Measurements from ENCODE around the gene TAL1. TPM values are rescaled to one million over a fixed set of nuclear protein-coding genes. Genes with fewer than 3 reads are reported as not detected.

The TAL1 gene
- total and polyA plus RNA-seq, 2 donors (not counting 3 experiments of a cell fraction or from before 2014, with no cell fraction given) = 36.7 to 52.4 TPM

DNA sequence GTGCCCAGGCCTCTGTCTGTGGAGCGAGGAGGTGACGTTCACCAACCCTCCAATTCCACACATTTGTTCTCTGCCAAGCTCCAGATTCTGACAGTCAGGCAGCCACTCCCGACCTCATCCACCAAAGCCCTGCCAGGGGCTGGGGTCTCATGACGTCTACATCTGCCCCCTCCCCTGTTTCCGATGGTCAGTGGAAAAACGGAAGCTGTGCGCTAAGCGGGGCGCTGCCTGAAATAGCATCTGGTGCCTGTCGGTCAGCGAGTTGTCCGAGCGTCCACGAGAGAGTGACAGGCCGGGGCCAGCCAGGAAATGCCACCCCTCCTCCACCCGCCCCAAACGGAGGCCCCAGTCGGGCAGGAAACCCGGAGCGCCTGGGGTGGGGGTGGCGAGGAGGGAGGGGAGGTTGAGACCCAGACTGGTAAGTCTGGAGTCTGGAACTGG, 3.2 kb upstream of the TAL1 start:
- Histone ChIP-seq H3K27ac (ENCODE audit: insufficient read depth, low read depth, low read length) (peak overlapping the region; percentile 70), H3K36me3 (ENCODE audit: control insufficient read depth in 2 of 2, extremely low read depth in 1 of 2, insufficient read depth in 2 of 2, low read length in 2 of 2) (no peaks in the 10 kb centered on the region), H3K79me2 (ENCODE audit: control insufficient read depth, insufficient read depth, low read length) (peaks cover 14% of the 10 kb centered on the region), H3K9me1 (replicated peaks; ENCODE audit: control insufficient read depth, extremely low read depth, insufficient read depth, low read length) (no peaks in the 10 kb centered on the region), H3K27me3 (ENCODE audit: control insufficient read depth in 2 of 2, insufficient read depth in 2 of 2, low read length in 2 of 2) (no peaks in the 10 kb centered on the region), H3K9ac (replicated peaks; ENCODE audit: extremely low read depth, insufficient read depth, low read length) (peak overlapping the region; percentile 45), H2AFZ (ENCODE audit: low read depth, low read length) (peak overlapping the region; percentile 90), H4K20me1 (replicated peaks; ENCODE audit: control insufficient read depth, extremely low read depth, insufficient read depth, low read length) (no peaks in the 10 kb centered on the region), H3K4me3 (replicated peaks in 1 of 3; ENCODE audit: insufficient read depth in 1 of 3, low read depth in 1 of 3, low read length in 3 of 3) (no peak overlapping the region), H3K4me1 (ENCODE audit: control insufficient read depth, extremely low read depth, insufficient read depth, low read length) (peaks cover 32% of the 10 kb centered on the region), H3K4me2 (ENCODE audit: insufficient read depth, low read length) (peak overlapping the region; percentile 61), H3K9me3 (replicated peaks; ENCODE audit: control insufficient read depth, insufficient read depth, low read length) (no peaks in the 10 kb centered on the region)
- TF ChIP-seq POLR2AphosphoS5 (IDR thresholded peaks at IDR 0.05; ENCODE audit: insufficient read depth, low read depth, low read length) = peak; percentile 53
- no peak for TF ChIP-seq EZH2 (IDR thresholded peaks at IDR 0.05; ENCODE audit: borderline replicate concordance, low read depth, low read length, severe bottlenecking)
- TF ChIP-seq MYC (IDR thresholded peaks at IDR 0.05; ENCODE audit: low read depth, low read length) = no peak
- TF ChIP-seq GATA2 (IDR thresholded peaks at IDR 0.05; ENCODE audit: insufficient read depth, insufficient read length, low read depth, low read length) = no peak
- CTCF ChIA-PET = interaction anchor here (1.0 to 2.6 kb wide), 8 partner anchors 9 to 56 kb away, joined by 3 to 17 read pairs (median 4); no protein-coding TSS in a partner anchor
- peak; percentile 84 for FAIRE-seq
- BruUV-seq (replicated peaks) = no TSS peak
- intact Hi-C loops (cut with micrococcal nuclease) = loop anchor here (1.0 kb wide), 1 partner anchor 8 kb away; no protein-coding TSS in a partner anchor
- dilution Hi-C loops (cut with MboI; ENCODE audit: extremely low pct_ligation_motif_present, low sequenced_read_pairs) = no loop called here
- peak; percentile 84 for DNase-seq (ENCODE audit: low read depth, low spot score)
- POLR2A ChIA-PET = no interaction called here

DNA sequence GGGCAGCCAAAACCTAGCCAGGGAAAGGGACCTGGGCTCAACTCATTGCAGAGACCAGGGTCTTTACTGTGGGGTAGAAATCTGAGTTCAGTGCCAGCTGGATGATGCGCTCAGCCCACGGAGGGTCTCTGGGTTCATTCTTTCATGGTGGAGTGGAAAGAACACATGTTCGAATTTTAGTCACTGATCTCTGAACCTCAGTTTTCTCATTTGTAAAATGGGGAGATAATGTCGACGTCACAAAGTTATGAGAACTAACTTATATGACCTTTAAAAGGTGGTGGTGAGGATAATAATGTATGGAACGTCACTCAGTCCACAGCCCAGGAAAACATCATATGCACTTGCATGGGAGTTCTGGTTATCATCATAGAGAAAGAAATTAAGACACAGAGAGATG, 1.2 kb upstream of the TAL1 start:
- TF ChIP-seq JUN (IDR thresholded peaks at IDR 0.05; ENCODE audit: borderline replicate concordance, insufficient read depth, insufficient read length, low read depth) (no peak), POLR2AphosphoS5 (IDR thresholded peaks at IDR 0.05; ENCODE audit: insufficient read depth, low read depth, low read length) (no peak), MYC (IDR thresholded peaks at IDR 0.05; ENCODE audit: low read depth, low read length) (no peak), FOS (IDR thresholded peaks at IDR 0.05; ENCODE audit: borderline replicate concordance, insufficient read depth, low read length) (no peak)
- TF ChIP-seq, protein P1, sequence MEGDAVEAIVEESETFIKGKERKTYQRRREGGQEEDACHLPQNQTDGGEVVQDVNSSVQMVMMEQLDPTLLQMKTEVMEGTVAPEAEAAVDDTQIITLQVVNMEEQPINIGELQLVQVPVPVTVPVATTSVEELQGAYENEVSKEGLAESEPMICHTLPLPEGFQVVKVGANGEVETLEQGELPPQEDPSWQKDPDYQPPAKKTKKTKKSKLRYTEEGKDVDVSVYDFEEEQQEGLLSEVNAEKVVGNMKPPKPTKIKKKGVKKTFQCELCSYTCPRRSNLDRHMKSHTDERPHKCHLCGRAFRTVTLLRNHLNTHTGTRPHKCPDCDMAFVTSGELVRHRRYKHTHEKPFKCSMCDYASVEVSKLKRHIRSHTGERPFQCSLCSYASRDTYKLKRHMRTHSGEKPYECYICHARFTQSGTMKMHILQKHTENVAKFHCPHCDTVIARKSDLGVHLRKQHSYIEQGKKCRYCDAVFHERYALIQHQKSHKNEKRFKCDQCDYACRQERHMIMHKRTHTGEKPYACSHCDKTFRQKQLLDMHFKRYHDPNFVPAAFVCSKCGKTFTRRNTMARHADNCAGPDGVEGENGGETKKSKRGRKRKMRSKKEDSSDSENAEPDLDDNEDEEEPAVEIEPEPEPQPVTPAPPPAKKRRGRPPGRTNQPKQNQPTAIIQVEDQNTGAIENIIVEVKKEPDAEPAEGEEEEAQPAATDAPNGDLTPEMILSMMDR (IDR thresholded peaks at IDR 0.05; ENCODE audit: extremely low read depth in 1 of 2, insufficient read depth in 1 of 2, low read depth in 1 of 2, low read length in 2 of 2) = no peak
- Histone ChIP-seq H3K27me3 (ENCODE audit: control insufficient read depth in 2 of 2, insufficient read depth in 2 of 2, low read length in 2 of 2) (no peaks in the 10 kb centered on the region), H3K36me3 (ENCODE audit: control insufficient read depth in 2 of 2, extremely low read depth in 1 of 2, insufficient read depth in 2 of 2, low read length in 2 of 2) (no peaks in the 10 kb centered on the region), H3K4me2 (ENCODE audit: insufficient read depth, low read length) (no peak overlapping the region), H3K4me1 (ENCODE audit: control insufficient read depth, extremely low read depth, insufficient read depth, low read length) (peaks cover 39% of the 10 kb centered on the region), H3K27ac (ENCODE audit: insufficient read depth, low read depth, low read length) (no peak overlapping the region), H2AFZ (ENCODE audit: low read depth, low read length) (no peak overlapping the region), H3K4me3 (replicated peaks in 1 of 3; ENCODE audit: insufficient read depth in 1 of 3, low read depth in 1 of 3, low read length in 3 of 3) (no peak overlapping the region), H3K9me1 (replicated peaks; ENCODE audit: control insufficient read depth, extremely low read depth, insufficient read depth, low read length) (no peaks in the 10 kb centered on the region), H3K79me2 (ENCODE audit: control insufficient read depth, insufficient read depth, low read length) (peaks cover 34% of the 10 kb centered on the region), H4K20me1 (replicated peaks; ENCODE audit: control insufficient read depth, extremely low read depth, insufficient read depth, low read length) (no peaks in the 10 kb centered on the region), H3K9me3 (replicated peaks; ENCODE audit: control insufficient read depth, insufficient read depth, low read length) (no peaks in the 10 kb centered on the region), H3K9ac (replicated peaks; ENCODE audit: extremely low read depth, insufficient read depth, low read length) (no peak overlapping the region)
- no TSS peak for BruUV-seq (replicated peaks)
- CTCF ChIA-PET = interaction anchor here (1.2 to 2.1 kb wide), 4 partner anchors 13 to 54 kb away, joined by 3 to 6 read pairs (median 4); no protein-coding TSS in a partner anchor
- no peak for DNase-seq (ENCODE audit: low read depth, low spot score)
- intact Hi-C loops (cut with micrococcal nuclease) = no loop called here
- dilution Hi-C loops (cut with MboI; ENCODE audit: extremely low pct_ligation_motif_present, low sequenced_read_pairs) = no loop called here
- POLR2A ChIA-PET = no interaction called here
- FAIRE-seq = no peak
